GM18508 (cell line): ENCODE measurements around the gene ST14.
"Not testable (repeated sequence)": the region's sequence is repeated elsewhere in the genome, so short reads cannot be mapped to it uniquely, and the experiment has no call there.

Experiments used
- ATAC-seq: cut with Tn5 transposase; IDR thresholded peaks from one replicate; pipeline ENCODE4 v1.9.1; 2021; ENCODE audit warnings: moderate number of reproducible peaks; ENCODE audit not compliant: insufficient read depth, unreplicated experiment

ST14 gene

DNA sequence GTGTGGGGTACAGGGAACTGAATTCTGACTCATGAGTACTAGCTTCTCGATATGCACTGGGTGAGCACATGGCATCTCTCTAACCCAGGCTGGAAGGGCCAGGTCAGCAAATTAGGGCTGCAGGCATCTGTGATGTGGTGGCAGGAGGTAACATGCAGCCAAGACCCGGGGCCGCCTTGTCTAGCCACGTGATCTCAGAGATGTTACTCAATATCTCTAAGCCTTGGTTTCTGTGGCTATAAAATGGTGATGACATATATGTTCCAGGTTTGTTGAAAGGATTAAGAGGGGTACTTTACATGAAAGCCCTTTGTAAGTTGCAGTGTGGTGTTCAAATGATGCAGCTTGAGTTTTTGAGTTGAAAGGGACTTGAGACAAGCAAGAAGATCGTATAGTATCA is 3.2 kb downstream of the ST14 start:
- ATAC-seq, result no peak

DNA sequence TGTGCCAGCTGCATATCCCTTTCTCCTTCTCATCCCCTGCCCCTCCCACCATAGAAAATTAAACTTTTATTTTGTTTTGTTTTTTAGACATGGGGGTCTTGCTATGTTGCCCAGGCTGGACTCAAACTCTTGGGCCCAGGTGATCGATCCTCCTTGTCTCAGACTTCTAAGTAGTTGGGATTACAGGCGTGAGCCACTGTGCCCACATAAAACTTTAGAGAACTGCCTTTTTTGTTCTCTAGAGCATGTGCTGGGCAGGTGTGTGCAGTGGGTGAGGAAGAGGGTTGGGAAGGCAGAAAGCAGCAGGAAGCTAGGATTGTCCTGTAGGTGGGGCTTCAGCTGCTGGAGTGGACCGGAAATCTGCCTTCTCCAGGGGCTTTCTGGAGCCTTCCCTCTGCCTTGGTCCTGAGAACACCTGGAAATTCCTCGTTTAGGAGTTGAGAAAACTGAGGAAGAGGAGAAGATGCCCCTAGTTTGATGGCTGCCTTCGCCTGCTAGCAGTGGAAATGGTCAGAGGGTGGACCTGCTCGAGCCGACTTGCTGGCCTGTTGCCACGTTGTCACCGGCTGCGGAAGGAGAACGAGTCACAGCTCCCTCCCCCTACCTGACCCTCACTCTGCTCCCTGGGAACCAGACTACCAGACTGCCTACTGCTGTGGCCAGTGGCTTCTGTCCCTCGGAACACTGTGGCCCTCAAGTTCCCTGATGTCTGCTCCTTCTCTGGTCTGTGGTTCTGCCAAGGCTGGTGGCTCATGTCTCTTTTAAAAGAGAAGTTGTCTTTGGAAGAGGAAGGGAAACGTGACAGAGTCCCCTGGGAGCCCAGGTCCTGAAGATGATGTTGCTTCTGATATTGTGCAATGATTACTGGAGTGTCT is 4.0 kb downstream of the ST14 start:
- ATAC-seq, result no peak

DNA sequence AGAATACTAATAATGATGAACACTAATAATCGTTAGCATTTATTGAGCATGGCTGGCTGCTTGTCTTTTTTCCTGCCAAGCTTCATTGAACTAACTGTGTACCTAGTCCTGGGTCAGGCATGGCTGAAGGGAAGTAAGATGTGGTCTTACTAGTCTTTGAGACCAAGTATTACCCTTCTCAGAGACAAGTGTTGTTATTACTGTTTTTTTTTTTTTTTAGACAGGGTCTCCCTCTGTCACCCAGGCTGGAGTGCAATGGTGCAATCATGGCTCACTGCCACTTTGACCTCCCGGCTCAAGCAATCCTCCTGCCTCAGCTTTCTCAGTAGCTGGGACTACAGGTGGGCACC is 4.6 kb downstream of the ST14 start:
- ATAC-seq, result no peak

DNA sequence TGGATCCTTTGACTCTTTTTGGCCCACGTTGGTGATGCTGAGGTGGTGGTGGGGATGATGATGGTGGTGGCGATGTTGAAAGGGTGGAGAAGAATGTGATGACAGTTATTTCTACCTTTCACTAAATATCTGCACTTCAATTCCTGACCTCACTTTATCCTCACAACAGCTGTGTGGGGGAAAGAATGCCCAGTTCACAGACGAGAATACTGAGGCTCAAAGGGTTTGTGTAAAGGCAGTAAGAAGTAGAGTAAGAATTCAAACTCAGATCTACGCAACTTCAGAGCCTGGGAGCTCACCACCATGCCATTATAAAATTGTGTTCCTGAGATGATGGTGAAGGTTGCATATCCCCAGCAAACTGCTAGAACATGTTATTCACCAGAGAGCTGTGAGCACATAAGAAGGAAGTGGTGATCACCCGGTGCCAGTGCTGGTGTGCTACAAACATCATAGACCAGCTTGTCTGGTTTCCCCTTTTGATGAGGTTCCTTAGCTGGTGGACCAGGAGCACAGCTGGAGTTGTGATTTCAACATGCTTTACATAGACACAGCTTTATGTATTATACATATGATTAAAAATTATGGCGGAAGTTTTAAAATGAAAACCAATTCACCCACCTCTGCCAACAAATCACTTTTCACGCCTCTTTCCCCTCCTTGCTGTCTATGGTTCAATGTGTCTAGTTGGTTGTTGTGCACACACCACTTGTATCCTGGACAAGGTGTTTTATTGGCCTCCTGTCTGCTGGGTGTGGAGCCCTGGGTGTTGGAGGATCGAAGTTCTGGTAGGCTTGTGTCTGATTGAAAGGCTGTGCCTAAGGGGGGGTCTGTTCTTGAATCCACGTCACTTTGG is 6.2 kb downstream of the ST14 start:
- no peak for ATAC-seq

DNA sequence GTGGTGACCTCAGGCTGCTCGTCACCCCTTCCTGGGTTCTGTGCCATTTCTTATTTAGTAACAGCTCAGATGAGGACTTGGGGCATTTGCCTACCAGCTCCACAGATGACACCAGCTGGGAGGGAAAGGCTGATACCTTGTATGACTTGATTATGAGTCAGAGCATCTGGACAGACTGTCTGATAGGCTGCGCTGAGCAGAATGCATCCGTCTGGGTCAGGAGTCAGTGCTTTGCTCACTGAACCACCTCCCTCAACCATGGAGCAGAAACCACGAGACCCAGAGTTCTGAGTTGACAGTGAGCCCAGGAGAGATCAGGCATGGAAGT is 6.8 kb downstream of the ST14 start:
- no peak for ATAC-seq

DNA sequence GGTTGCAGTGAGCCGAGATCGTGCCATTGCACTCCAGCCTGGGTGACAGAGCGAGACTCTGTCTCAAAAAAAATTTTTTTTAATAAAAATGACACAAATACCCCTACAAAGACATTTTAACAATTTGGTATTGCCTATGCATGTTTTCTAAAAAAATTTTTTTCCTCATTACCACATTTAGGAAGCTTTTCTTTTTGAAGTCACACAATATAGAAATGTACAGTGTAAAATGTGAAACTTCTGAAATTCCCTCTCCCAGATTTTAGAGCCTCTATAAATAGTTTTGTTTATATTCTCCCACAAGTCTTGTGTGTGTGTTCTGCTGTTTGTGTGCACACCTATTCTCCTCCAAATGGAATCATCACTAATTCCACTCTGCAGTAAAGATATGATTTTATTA is 7.6 kb downstream of the ST14 start:
- no peak for ATAC-seq

DNA sequence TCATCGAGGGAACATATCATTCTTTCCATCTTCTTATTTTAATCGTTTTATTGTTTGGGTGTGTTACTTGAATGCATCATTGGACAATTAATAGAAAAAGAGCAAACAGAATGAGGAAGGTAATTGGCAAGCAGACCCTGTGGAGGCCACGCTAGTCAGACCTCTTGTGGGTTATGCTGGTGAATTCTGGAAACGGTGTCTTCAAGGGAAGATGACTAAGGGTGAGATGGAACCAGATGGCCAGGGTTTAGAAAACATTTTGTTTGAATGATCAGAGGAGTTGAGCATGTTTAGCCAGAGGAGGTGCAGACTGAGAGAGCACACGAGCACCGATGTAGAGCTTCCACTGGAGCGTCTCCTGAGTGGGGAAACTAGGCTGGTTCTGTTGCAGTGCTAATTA is 8.5 kb downstream of the ST14 start:
- no peak for ATAC-seq

DNA sequence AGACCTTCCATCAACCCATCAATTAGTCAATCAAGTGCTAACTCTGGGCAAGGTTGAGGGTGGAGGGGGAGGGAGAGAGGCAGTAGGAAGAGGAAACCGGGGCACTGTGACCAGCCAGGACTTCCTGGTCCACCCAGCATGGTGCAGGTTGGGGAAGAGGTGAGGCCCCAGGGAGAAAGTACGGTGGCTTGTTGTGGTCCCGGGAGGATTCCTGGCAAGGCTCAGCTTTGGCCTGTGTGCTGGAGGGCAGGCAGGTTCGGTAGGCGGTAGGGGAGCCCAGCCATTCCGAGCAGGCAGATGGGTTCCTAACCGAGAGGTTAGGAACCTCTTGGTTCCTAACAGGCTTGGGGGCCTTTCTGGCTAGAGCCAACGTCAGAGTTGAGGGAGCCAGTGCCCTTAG is 10.8 kb downstream of the ST14 start:
- no peak for ATAC-seq

DNA sequence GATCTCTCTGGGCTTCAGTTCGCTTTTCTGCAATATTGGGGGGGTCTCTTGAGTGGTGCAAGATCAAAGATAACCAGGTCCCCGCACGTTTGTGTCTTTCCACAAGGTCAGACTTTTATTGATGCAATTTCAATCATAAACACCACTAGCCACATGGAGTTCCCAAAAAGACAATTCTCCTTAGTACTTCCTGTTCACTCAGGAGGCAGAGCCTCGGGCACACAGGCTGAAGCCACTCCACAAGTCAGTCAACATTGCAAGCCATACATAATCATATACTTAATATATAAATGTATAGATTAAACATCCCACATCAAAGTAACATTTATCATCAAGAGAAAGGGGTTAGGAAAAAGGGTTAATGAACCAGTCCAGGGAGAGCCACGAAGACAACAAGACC is 12.0 kb downstream of the ST14 start:
- no peak for ATAC-seq

DNA sequence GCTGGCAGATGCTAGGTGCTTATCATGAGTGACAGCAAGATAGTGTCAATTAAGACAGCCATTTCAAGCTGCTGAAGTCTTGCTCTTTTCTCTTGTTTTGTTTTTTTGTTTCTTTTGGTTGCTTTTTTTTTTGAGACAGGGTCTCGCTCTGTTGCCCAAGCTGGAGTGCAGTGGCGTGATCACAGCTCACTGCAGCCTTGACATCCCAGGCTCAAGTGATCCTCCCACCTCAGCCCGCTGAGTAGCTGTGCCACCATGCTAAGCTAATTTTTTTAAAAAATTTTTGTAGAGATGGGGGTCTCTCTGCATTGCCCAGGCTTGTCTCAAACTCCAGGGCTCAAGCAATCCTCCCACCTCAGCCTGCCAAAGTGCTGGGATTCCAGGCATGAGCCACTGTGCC is 12.4 kb downstream of the ST14 start:
- not testable (repeated sequence) for ATAC-seq

DNA sequence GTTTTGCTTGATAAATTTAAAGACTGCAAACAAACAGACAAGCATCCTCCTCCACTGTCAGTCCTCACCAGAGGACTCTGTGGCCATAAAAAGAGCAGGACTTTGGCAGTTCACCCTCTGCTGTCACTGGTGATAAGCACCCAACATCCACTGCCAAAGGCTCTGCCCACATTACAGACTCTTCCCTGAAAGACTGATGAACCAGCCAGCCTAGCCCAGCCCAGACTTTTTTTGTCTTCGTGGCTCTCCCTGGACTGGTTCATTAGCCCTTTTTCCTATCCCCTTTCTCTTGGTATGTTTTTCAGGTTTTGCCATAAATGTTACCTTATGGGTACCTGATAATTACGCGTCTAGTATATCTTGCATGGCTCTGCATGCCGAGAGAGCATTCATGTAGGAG is 15.1 kb downstream of the ST14 start:
- no peak for ATAC-seq

DNA sequence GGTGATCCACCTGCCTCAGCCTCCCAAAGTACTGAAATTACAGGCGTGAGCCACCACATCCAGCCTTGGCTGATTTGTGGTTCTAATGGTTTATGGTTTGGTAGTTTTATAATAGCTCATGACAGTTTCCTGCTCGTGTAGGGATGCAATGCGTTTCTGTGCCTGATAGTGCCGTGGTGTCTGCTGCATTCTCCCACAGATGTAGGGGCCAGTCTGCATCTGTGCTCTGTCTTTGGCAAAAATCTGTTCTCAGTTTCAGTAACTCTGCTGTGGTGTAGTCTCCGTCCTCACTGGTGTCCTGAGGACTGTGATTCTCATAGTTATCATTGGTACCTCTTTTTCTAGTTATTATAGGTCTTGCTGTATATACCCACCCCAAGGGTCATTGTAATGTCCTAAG is 16.3 kb downstream of the ST14 start:
- no peak for ATAC-seq

DNA sequence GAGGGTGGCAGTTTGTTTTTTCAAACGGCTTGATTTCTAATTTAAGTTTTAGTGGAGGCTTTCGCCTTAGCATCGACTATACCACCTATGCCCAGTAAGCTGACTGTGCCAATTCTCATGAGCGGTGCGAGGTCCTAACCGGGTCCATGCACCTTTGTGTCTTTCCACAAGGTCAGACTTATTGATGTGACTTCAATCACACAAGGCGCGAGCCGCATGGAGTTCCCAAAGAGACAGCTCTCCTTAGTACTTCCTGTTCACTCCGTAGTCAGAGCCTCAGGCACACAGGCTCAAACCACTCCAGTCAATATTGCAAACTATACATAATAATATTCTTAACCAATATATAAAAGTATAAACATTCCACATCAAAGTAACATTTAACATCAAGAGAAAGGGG is 18.2 kb downstream of the ST14 start:
- no peak for ATAC-seq

DNA sequence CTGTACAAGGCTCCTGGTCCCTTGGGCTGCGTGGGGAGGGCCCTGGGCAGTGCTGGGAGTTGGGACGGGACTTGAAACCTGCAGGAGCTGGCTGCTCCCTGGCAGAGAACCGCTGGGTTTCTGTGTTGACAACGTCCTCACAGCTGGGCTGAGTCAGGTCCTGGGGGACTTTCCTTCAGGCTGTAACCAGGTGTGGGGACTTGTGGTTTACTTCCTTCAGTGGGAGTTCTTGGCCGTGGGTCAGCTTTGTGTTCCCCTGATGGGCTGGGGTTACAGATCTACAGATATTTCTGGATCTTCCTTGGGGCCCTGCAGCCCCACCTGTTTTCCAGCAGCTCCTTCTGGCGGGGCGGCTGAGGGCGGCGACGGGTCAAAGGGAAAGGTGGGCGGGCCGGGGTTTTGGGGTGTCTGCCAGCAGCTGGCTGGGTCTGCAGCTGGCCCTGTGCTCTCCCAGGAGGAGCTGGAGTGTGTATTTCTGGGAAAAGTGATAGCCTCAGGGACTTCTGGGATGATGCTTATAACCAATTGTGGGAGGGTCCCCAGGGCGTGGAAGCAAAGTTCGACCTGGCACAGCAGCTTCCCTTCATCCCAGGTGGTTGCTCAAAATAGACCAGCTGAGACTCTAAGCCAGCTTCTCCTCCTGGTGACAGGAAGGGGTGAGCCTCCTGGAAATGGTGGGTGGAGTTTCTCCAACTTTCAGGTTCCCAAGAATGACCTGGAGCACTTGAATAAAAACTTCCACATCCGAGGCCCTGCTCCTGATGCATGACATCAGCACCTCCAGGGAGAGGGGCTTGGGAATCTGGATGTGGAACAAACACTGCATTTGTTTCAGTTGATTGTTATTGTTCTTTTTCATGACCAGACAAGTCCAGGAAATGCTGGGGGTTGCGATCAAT is 19.1 kb downstream of the ST14 start:
- no peak for ATAC-seq

DNA sequence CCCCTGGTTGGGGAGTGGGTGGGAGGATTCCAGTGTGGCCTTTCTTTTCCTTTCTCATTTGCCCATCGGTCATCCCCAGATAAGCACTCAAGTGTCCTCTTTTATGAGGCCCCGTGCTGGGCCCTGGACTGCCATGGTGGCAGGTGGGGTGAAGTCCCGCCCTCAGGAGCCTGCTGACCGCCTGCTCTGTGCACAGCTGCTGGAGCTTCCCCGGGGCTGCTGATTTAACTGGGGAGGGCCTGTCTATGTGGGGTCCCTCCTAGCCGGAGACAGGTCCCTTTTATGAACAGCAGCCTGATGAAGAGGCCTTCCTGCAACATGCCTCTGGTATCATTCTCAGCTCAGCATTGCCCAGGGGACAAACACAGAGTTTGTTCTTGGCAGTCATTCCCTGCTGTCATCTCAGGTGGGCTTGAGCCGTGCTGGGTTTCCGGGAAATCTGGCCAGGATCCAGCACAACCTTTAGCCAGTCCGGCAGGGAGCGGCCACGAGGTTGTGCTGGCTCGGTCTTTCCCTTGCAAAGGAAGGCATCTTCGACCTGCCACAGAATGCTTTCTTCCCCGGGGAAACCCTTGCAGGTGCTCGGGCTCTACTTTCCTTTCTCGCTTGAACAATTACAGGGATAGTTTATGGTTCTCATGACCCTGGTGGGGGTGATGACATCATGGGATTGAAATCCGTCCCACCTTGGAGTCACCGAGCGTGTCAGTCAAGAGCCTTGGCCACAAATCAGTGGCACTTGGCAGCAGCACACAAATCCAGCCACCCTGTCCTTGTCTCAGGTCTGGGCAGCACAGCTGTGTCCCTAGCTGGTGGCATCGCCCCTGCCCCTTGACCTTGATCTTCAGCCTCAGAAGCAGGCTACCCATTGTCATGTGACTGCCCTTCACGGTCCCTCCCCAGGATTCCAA is 20.1 kb downstream of the ST14 start:
- ATAC-seq, result no peak

DNA sequence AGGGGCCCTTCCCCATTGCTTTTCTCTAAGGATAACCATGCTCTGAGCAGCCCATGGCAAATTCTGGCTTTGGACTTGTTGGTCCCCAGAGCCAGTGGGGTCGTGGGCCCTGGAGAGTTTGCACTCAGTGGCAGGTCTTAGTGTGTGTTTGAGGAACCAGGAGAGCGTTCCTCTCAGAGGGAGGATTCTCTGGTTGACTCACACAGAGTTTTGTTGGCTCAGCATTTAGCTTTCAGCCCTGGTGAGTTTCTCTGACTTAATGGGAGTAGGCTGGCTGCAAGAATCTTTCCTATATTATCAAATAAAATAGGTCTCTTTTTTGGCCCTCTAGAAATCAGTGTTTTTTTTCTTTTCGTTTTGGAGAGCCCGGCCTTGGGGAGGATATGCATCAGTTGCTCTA is 20.9 kb downstream of the ST14 start:
- ATAC-seq, result no peak

DNA sequence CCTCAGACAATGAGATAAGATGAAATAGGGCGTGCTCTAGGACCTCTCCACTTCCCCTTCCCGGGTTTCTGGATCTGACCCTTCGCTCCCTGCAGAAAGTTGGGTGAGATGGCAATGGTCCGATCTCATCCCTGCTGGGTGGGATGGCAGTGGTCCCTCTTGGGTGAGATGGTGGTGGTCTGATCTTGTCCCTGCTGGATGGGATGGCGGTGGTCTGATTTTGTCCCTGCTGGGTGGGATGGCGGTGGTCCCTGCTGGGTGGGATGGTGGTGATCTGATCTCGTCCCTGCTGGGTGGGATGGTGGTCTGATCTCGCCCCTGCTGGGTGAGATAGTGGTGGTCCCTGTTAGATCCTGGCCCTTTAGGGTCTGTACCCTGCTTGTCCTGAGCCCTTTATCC is 21.3 kb downstream of the ST14 start:
- no peak for ATAC-seq

DNA sequence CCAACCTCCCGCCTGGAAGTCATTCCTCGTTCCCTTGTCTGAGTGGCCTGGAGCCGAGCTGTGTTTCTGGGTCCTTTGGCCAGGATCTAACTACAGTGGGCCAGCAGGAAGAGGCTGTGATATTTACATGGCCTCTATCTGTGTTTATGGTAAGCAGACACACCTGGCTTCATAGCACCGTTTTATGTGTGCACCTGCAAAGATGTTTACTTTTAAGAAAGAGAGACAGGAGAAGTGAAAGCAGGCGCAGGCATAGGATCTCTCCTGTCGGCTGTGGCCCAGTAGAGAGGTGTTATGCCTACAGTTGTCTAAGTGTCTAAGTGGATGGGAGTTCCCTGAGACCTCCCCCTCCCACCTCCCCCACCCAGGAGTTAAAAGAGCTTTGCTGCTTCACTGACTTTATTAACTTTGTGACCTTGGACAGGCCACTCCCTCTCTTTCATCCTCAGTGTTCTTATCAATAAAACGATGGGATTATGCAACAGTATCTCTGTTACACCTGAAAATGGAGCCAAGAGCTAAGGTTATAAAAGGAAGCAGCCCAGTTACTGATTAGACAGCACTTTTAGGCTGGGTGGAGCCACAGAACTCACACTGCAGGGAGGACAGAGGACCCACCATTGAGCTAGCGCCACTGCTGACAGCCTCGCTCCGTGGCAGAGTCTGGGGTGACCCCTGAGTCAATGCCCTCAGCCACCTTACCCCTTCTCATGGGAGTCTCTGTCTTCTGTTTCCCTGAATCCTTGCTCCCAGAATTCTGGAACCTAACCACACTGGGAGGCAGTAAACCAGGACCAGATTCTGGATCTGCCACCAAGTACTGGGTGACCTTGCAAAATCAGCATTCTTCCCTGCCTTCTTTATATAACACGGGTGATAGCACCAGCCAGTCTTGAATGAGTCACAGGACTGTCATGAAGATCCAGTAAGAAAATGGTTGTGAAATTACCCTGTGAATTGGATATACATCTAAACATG is 22.0 kb downstream of the ST14 start:
- no peak for ATAC-seq
